GM10266 (cell line): ENCODE results near the gene CNOT3.

Experiments used
- DNase-seq: peaks from one replicate; pipeline ENCODE4 v3.0.0; 2012; ENCODE audit errors: extremely low spot score
- TF ChIP-seq, protein P1 (sequence below): IDR thresholded peaks from 2 replicates; pipeline ENCODE4 v1.5.1; 2012; ENCODE audit warnings: mild to moderate bottlenecking, low read depth; ENCODE audit not compliant: control insufficient read depth, insufficient read depth; ENCODE audit errors: missing control alignments

Gene CNOT3

DNA sequence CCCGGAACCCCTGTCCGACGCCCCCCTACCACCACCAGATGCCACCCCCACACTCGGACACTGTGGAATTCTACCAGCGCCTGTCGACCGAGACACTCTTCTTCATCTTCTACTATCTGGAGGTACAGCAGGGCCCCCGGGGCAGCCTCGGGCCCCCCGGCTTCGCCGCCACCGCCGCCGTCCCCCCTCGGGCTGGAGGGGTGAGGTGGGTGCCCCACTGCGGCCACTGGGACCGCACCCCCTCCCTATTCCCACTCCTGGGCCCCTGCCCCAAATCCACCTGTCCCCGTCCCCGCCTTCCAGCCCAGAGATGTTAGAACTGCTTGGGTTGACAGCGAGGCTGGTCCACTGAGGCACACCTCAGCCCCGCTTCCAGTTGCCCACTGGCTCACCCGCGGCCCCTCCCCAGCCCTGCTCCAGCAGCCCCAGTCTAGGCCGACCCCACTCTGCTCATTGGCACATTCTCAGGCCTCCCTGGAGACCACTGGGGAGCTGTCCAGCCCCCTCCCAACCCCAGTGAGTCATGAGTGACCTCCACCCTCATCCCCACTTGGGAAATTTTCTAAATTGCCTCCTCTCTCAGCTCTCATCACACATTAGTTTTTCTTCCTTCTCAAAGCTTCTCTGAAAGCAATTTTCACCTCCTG lies 15.4 kb downstream of the CNOT3 start:
- TF ChIP-seq, protein P1, sequence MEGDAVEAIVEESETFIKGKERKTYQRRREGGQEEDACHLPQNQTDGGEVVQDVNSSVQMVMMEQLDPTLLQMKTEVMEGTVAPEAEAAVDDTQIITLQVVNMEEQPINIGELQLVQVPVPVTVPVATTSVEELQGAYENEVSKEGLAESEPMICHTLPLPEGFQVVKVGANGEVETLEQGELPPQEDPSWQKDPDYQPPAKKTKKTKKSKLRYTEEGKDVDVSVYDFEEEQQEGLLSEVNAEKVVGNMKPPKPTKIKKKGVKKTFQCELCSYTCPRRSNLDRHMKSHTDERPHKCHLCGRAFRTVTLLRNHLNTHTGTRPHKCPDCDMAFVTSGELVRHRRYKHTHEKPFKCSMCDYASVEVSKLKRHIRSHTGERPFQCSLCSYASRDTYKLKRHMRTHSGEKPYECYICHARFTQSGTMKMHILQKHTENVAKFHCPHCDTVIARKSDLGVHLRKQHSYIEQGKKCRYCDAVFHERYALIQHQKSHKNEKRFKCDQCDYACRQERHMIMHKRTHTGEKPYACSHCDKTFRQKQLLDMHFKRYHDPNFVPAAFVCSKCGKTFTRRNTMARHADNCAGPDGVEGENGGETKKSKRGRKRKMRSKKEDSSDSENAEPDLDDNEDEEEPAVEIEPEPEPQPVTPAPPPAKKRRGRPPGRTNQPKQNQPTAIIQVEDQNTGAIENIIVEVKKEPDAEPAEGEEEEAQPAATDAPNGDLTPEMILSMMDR: no peak

DNA sequence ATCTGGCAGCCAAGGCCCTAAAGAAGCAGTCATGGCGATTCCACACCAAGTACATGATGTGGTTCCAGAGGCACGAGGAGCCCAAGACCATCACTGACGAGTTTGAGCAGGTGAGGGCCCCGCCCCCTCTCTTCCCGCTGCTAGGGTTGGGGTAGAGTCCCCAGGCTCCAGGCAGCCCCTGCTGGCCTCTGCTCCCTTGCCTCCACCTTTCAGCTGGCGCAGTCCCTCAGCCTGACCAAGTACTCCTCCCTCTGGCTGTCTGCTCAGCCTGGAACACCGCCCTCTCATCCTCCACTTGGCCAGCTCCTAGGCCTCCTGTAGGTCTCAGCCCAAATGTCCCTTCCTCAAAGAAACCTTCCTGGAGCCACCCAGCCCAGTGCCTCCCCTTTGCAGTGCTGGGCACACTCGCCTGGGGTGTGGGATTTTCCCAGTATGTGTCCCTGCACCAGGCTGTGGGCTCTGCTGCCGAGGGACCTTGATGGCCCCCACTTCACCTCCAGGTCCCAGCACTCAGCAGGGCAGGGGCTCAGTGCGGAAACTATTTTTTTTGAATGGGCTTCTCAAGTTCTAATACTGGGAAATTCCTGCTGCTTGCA lies 16.3 kb downstream of the CNOT3 start:
- TF ChIP-seq, protein P1: no peak
- DNase-seq: no peak

More for the DNA sequence above, 15.4 kb downstream of the CNOT3 start:
- DNase-seq: no peak

DNA sequence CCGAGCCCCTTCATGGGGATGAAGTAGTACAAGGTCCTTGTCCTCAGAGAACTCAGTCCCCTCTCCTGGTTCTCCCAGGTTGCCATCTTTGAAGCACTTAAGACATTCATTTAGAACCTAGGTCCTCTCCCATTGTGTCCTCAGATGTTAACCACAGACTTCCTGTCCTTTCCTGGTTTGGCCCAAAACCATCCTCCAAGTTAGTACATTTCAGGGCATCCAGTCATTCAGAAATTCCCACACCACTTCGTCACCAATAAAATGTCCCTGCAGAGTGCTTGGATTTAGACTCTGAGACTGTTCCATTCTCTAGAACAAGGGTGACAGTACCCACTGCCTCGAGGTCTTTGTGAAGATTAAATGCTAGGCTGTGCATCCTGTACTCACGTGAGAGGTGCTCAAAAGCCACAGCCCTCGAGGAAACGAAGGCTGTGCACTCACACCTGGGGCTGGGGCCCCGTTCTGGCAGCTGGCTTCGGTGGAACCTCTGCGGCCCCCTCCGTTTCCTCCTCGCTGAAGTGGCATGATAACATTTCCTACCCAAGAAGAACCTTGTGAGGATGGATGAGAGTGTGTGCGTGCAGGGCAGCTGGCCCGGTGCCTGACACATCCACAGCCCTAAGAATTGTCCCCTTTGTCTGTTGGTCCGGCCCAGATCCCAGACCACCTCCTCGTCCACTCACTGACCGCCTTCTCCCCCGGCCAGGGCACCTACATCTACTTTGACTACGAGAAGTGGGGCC lies 17.2 kb downstream of the CNOT3 start:
- TF ChIP-seq, protein P1: no peak
- no peak for DNase-seq

DNA sequence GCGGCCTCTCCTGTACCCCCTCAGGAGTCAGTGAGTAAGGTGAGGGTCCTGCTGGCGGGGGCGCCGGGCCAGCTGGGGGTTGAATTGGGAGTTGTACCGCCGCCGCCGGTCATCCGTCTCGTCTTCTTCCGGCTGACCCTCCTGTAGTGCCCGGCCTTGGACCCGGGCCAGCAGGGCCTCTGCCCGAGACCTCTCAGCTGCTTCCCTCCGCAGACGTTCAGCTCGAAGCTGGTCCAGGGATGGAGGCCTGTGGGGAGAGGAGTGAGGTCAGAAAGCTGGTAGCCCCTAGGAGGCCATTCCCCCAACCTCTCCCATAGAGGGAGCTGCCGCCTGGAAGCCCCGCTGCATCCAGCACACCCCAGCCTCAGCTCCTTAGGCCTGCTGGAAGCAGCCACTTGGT lies 18.1 kb downstream of the CNOT3 start:
- TF ChIP-seq, protein P1: no peak

DNA sequence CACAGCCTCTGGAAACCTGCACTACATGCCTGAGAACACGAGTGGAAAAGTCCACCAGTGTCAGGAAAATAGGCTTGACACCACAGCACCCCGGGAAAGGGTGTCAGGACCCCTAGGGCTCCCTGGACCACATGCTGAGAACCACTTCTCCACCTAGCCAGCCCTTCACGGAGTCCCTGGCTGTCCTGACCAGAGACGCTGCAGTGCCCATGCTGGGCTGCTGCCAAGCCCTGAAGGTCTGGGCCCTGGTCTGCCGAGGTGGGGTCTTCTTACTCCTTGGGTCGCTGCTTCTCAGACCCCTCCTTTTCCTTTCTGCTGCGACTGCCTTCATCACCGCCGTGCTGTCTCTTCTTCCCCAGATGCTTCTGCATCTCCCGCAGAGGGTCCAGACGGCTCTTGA lies 18.9 kb downstream of the CNOT3 start:
- no peak for DNase-seq
- TF ChIP-seq, protein P1: no peak

More for the DNA sequence above, 18.1 kb downstream of the CNOT3 start:
- DNase-seq: no peak

DNA sequence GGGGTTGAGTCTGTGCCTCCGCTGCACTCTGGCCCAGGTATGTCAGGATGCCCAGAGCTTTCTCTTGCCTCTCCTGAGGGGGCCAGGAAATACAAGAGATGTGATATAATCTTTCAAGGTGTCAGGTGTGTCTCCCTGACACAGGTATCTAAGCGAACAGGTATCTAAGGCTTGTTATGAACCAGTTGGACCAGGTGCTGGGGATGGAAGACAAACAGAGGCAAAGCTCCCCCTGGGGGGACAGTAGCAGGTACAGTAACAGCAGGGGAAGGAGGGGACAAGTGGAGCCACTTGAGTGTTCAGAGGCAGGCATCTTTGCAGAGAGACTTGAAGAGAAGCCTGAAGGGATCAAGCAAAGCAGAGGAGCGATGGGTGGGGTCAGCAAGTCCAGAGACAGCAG lies 19.4 kb downstream of the CNOT3 start:
- no peak for DNase-seq
- TF ChIP-seq, protein P1: no peak
